A204.1 (cell line): ENCODE results near the gene L1CAM.

Experiments
- FAIRE-seq: peaks from 2 replicates; lab custom pipeline; 2012; peaks lifted over from hg19 to GRCh38; lab: Jason Lieb, UNC

The L1CAM gene

DNA sequence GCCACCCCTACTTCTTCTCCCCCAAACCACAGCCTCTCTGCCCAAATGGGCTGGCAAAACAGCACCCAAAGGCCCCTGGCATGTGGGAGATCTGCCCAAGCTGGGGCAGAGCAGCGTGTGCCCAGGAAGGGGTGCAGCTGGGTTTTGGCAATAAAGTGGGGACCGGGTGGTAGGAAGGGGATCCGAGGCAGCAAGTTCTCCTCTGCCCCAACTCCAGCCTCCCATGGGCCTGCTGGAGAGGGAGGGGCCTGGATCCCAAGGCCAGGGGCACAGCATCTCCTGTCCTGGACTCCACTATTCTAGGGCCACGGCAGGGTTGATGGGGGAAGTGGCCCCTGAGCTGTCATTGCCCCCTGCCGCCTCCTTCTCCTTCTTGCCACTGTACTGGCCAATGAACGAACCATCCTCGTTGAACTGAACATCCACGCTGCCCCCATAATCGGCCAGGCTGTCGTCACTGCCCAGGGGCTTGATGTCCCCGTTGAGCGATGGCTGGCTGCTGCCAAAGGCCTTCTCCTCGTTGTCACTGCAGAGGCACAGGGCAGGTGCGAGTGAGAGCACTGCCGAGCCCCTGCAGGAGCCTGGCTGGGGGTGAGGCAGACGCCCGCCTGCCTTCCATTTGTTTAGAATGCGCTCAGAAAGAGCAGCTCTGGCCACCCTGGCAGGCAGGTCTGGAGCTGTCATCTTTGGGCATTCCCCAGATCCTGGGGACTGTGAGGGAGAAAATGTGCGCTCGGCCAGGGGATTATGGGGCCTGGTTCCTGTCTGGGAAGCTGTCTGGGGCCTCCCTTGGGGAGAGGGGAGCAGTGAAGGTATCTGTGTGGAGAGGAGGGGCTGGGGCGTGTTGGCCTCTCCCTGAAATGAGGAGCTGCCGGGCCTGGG, 23.4 kb downstream of the L1CAM start:
- no peak for FAIRE-seq

- no peak for FAIRE-seq
These were observed 24.2 kb downstream of the L1CAM start for GRCh38 chrX:153861733-153862310.

- FAIRE-seq: no peak
These were observed 24.8 kb downstream of the L1CAM start for GRCh38 chrX:153861151-153861550.

- FAIRE-seq: no peak
These were observed 28.5 kb downstream of the L1CAM start for GRCh38 chrX:153857348-153857903.

DNA sequence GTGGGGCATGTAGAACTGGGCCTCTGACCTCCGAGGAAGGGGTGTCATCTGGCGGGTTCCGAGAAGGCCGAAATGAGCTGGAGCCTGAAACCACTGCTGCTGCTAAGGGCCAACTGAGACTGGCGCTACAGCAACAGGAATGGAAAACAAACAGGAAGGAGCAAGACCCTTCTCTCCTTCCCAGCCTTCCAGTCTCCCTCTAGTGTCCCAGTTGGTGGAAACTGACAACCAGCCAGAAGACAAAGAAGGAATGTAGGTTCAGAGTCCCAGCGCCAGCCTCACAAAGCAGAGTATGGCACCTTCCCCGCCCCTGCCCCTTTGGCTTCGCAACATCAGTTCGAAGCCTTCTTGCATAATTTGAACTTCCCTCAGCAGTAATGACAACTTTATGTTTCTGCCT, 31.3 kb downstream of the L1CAM start:
- no peak for FAIRE-seq

GRCh38 chrX:153853902-153854267, 32.1 kb downstream of the L1CAM start:
- FAIRE-seq: no peak

DNA sequence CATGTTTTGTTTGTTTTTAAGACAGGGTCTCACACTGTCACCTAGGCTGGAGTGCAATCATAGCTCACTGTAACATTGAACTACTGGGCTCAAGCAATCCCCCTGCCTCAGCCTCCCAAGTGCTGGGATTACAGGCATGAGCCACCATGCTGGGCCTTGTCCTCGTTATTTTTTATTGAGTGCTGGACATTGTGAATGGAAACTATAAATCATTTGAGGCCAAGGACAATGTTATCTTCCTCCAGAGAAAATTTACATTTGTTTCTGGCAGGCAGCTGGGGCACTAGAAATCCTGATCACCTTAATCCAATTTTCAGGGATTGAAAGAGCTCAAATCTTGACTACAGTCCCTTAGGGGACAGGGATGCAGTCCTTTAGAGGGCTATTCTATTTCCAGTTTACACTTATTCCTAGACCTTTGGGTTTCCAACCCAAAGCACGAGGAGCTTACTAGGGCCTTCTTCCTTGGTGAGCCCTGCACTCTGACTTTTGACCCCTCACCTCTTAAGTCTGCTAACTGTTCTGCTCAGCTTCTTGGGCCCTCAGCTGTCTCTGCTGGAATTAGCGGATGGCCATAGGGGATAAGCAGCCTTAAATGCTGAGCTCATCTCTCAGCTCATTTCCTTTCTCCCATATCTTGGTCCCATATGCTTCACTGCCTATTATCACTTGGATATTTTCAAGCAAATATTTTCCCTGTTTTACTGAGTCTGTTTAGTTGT, 32.6 kb downstream of the L1CAM start:
- no peak for FAIRE-seq

- FAIRE-seq: no peak
These were observed 34.0 kb downstream of the L1CAM start for GRCh38 chrX:153851981-153852380.

DNA sequence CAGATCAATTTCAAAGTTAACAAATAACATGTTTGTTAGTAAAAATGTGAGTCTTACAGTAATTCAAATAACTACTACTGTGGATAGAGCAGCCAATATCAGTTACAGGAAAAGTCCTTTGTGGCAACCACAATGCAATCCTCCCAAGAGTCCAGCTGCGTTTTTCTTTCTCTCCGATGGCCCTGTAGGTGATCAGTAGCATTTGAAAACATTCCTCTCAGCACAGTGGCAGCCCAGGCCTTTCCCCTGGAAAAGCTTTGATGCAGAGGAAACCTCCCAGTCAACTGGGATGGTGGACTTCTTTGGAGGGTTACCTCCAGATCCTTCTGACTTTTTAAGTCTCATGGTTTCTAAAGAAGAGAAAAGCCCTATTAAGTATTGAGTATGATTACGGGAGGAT, 37.6 kb downstream of the L1CAM start:
- FAIRE-seq: no peak

DNA sequence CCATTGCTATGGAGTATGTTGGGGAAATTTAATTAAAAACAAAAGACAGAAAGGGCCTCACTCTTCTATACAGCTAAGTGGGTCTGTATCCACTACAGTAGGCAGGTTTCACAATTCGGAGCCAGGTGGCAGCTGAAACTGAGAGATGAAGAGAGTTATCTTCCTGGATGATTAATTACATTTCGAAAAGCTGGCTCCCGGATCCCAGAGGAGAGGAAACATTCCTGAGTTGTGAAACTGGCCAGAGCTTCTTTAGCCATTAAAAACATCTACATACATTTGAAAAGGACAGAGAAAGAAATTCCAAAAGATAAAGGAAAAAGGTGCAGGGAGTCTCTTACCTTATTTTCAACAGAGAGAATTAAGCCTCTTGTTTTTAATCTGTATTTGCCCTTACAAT, 40.1 kb downstream of the L1CAM start:
- FAIRE-seq: no peak

- no peak for FAIRE-seq
These were observed 40.8 kb downstream of the L1CAM start for GRCh38 chrX:153845195-153845594.

DNA sequence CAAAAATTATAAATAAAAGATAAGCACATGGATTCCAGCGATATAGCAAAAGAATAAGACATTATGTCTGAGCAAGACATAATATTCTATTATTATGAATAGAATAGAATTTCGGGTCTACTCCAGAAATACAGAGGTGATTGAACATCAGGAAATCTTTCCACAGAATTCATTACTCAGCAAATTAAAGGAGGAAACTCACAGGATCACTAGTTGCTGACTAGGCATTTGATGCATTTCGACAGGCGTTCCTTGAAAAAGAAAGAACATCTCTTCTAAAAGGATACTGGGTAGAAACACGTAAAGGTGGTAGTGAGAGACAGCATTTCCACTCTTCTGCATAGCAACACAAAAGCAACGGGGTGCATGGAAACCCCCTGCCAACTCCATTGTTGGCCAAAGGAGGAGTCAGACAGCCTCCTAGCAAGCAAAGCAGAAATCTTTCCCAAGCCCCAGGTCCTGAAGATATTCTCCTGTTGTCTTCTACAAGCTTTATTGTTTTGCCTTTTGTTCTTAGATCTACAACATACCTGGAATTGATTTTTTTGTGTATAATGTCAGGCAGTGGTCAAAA, 41.4 kb downstream of the L1CAM start:
- FAIRE-seq: no peak

GRCh38 chrX:153836921-153837320, 49.1 kb downstream of the L1CAM start:
- FAIRE-seq: no peak

DNA sequence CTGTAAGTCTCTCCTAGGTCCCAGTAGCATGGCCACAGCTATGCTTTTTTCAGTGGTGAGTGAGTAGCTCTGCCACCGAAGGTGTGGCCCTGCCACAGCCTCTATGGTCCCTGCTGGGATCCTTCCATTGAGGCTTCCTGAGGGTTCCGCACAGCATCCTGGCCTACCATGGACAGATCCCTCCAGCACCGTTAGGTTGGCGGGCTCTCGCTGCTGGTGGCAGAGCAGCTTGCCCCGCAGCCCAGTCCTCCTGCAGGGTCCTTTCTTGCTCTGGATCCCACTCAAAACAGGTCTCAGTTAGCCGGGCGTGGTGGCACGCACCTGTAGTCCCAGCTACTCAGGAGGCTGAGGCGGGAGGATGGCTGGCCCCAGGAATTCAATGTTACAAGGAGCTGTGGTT, 53.2 kb downstream of the L1CAM start:
- FAIRE-seq: no peak

GRCh38 chrX:153831429-153832150, 54.4 kb downstream of the L1CAM start:
- no peak for FAIRE-seq

GRCh38 chrX:153830640-153831428, 55.1 kb downstream of the L1CAM start:
- FAIRE-seq: no peak

DNA sequence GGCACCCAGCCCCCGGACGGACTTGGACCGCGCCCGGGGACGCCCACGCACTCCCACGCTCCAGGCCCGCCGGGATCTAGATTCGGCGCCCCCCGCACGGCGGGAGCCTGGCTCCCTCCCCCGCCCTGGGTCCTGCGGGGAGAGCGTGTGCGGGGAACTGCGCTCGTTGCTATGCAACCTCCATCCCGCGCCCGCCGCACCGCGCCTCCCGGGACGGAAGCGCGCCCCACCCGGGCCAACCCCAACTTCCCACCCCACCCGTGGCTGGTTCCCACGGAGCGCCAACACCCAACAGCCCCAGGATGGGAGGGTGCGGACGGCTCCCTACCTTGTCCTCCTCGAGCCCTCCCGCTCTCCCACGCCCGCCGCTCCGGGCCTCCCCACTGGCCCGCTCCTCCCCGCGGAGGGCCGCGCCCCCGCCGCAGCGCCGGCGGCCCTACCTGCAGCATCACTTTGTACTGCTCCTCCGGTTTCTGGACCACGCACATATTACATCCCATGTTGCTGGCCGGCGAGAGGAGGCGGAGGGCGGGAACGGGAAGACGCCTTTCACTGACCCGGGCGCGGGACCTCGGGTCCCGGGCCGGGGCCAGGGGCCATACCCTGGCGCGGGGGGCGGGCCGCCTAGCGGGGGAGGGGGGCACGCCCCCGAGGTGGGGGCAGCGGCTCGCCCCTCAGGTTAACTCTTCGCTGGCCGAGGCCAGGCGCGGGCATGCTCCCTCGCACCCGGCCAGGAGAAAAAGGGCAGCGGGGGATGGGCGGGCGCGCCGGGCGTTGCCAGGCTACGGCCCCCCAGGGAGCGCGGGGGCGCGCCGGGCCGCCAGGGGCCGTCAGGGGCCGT, 56.0 kb downstream of the L1CAM start, which contains the start of gene PDZD4:
PDZD4 (minus strand) TSS at position 746 of the 841 bp plus-strand sequence; CDS start at position 500, 246 bp downstream.
- no peak for FAIRE-seq

- no peak for FAIRE-seq
These were observed 56.5 kb downstream of the L1CAM start for GRCh38 chrX:153829549-153829798.

DNA sequence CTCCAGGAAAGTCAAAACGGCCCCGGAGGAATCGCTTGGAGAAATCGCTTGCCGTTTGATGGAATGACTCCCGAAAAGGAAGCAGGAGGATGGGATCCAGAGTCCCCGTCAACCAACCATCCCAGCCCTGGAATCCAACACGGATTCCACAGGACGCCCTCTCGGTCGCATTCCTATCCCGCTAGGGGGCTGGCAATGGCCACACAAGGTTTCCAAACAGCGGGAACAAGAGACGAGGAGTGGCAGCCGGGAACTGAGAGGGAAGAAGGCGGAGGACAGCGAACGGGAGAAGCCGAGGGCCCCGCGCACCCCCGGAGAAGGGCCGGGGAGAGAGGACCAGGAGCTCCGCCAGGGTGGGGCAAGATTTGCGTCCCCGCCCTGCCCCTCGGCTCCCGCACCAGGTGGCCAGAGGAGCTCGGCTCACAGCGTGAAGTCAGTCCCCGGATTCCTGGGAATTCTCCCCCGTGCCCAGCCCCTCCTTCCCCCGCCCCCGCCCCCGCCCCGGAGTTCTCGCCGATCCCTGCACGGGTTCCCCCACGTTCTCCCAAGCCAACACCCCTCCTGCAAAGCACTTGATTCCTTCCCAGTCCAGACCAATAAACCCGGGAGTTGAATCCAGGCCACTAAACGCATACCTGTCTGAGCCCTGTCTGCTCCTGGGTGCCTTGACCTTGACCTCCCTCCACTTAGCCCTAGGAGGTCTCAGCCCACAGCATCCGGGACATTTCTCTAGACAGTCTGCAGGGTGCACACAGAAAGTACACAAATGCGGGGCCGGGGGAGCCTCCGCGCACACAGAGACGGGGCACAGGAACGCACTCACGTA, 57.0 kb downstream of the L1CAM start:
- no peak for FAIRE-seq
